Measurements from ENCODE around the gene KCTD12.

KCTD12 gene

GRCh38 chr13:76853921-76854608, 32.1 kb downstream of the KCTD12 start:
- DNase-seq (ENCODE audit: low read depth) = peak; percentile 30

GRCh38 chr13:76853481-76853880, 32.7 kb downstream of the KCTD12 start:
- DNase-seq (ENCODE audit: low read depth) = peak; percentile 18

- peak; percentile 83 for DNase-seq (ENCODE audit: low read depth)
Observed at GRCh38 chr13:76852986-76853385, 33.2 kb downstream of the KCTD12 start.

GRCh38 chr13:76851961-76852360, 34.2 kb downstream of the KCTD12 start:
- no peak for DNase-seq (ENCODE audit: low read depth)

GRCh38 chr13:76849493-76849892, 36.7 kb downstream of the KCTD12 start:
- DNase-seq (ENCODE audit: low read depth) = no peak

GRCh38 chr13:76848596-76848995, 37.6 kb downstream of the KCTD12 start:
- DNase-seq (ENCODE audit: low read depth) = peak; percentile 44

- peak; percentile 18 for DNase-seq (ENCODE audit: low read depth)
Observed at GRCh38 chr13:76846363-76846762, 39.8 kb downstream of the KCTD12 start.

GRCh38 chr13:76845865-76846264, 40.3 kb downstream of the KCTD12 start:
- DNase-seq (ENCODE audit: low read depth) = no peak

- no peak for DNase-seq (ENCODE audit: low read depth)
Observed at GRCh38 chr13:76845367-76845766, 40.8 kb downstream of the KCTD12 start.

GRCh38 chr13:76837801-76838200, 48.4 kb downstream of the KCTD12 start:
- no peak for DNase-seq (ENCODE audit: low read depth)

GRCh38 chr13:76836311-76836710, 49.9 kb downstream of the KCTD12 start:
- DNase-seq (ENCODE audit: low read depth) = peak; percentile 39

GRCh38 chr13:76833441-76833954, 52.7 kb downstream of the KCTD12 start:
- DNase-seq (ENCODE audit: low read depth) = no peak

GRCh38 chr13:76832258-76832988, 53.8 kb downstream of the KCTD12 start:
- no peak for DNase-seq (ENCODE audit: low read depth)

- DNase-seq (ENCODE audit: low read depth) = no peak
Observed at GRCh38 chr13:76830805-76831204, 55.4 kb downstream of the KCTD12 start.
